ENCODE data around the gene NCEH1.
"Not testable (repeated sequence)": the region's sequence is repeated elsewhere in the genome, so short reads cannot be mapped to it uniquely, and the experiment has no call there.

NCEH1 gene

GRCh38 chr3:172710664-172711453 lies at the start of gene NCEH1:
TSS of gene NCEH1 (minus strand) at chr3:172711067. CDS start at chr3:172710984, 83 bp downstream.
- DNase-seq, result peak; percentile 90

- not testable (repeated sequence) for DNase-seq
These were observed 49.5 kb upstream of the NCEH1 start for GRCh38 chr3:172760416-172760815.

- DNase-seq, result no peak
These were observed 42.3 kb upstream of the NCEH1 start for GRCh38 chr3:172753125-172753524.

GRCh38 chr3:172752651-172753050 lies 41.8 kb upstream of the NCEH1 start:
- DNase-seq, result no peak

- no peak for DNase-seq
These were observed 40.4 kb upstream of the NCEH1 start for GRCh38 chr3:172751175-172751704.

- DNase-seq, result peak; percentile 96
These were observed 39.7 kb upstream of the NCEH1 start, which contains the start of gene ECT2 for GRCh38 chr3:172750368-172751174. TSS of gene ECT2 (plus strand) at chr3:172750726. CDS start at chr3:172754531, 3,805 bp downstream.

- DNase-seq, result no peak
These were observed 39.2 kb upstream of the NCEH1 start for GRCh38 chr3:172750069-172750367.

GRCh38 chr3:172749230-172749965 lies 38.5 kb upstream of the NCEH1 start:
- DNase-seq, result peak; percentile 13

GRCh38 chr3:172746475-172746874 lies 35.6 kb upstream of the NCEH1 start:
- no peak for DNase-seq

- no peak for DNase-seq
These were observed 28.6 kb upstream of the NCEH1 start for GRCh38 chr3:172739462-172739861.

- no peak for DNase-seq
These were observed 24.1 kb upstream of the NCEH1 start for GRCh38 chr3:172735014-172735413.

GRCh38 chr3:172726380-172726779 lies 15.5 kb upstream of the NCEH1 start:
- no peak for DNase-seq

GRCh38 chr3:172722536-172723040 lies 11.7 kb upstream of the NCEH1 start:
- DNase-seq, result not testable (repeated sequence)

GRCh38 chr3:172717493-172718088 lies 6.7 kb upstream of the NCEH1 start:
- DNase-seq, result no peak

- DNase-seq, result no peak
These were observed 5.6 kb upstream of the NCEH1 start for GRCh38 chr3:172716476-172716875.

- DNase-seq, result no peak
These were observed 2.4 kb upstream of the NCEH1 start for GRCh38 chr3:172713316-172713715.

GRCh38 chr3:172711454-172711795 lies 558 bp upstream of the NCEH1 start:
- no peak for DNase-seq

GRCh38 chr3:172709774-172710663 lies 848 bp downstream of the NCEH1 start:
- DNase-seq, result no peak

- no peak for DNase-seq
These were observed 1.7 kb downstream of the NCEH1 start for GRCh38 chr3:172708921-172709773.

- no peak for DNase-seq
These were observed 2.9 kb downstream of the NCEH1 start for GRCh38 chr3:172707967-172708366.

- DNase-seq, result no peak
These were observed 3.8 kb downstream of the NCEH1 start for GRCh38 chr3:172707030-172707429.

All from T1000 (cell line).